Activated T-helper 1 cell treated with Interleukin-2 at 50 U/mL for 16 hours (primary cell): ENCODE results near the gene SNX32.
A peak's percentile ranks its signal among the peaks of the same experiment; 100 is the strongest.

Experiments
- DNase-seq: peaks from one replicate; pipeline ENCODE4 v3.0.0-alpha.2; 2020; ENCODE audit warnings: low read depth

The SNX32 gene

DNA sequence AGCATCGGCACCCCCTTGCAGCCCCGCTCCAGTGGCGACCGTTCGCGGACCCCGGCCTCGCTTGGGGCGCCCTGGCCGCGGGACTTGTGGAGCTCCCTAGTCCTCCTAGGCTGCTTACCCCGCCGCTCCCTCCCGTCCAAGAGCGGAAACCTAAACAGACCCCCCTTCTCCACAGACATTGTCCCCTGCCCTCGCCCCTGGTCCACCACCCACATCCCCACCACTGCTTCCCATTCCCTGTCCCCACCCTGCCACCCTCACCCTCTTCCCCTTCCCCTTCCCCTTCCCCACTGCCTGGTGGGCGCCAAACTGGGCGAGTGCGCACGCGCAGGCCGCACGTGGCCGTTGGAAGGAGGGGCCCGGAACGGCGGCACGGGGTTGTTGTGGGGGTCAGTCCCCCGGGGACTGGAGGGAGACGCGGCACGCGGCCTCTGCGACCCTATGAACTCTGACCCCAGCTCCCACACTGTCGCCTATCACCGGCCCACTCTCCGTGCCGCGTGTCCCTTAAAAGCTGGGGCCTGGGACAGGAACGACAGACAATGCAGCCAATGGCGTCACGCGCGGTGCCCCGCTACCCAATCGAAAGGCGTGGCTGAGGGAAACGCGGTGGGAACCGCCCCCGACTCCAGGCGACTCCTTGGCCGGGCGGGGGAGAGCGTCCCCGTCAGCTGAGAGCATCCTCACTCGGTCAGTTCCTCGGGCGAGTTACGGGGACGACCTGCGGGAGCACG lies at the start of gene SNX32:
SNX32 (plus strand) TSS at position 667 of the 734 bp plus-strand sequence. CDS start 103 bp downstream, outside the sequence.
- DNase-seq: peak; percentile 87

DNA sequence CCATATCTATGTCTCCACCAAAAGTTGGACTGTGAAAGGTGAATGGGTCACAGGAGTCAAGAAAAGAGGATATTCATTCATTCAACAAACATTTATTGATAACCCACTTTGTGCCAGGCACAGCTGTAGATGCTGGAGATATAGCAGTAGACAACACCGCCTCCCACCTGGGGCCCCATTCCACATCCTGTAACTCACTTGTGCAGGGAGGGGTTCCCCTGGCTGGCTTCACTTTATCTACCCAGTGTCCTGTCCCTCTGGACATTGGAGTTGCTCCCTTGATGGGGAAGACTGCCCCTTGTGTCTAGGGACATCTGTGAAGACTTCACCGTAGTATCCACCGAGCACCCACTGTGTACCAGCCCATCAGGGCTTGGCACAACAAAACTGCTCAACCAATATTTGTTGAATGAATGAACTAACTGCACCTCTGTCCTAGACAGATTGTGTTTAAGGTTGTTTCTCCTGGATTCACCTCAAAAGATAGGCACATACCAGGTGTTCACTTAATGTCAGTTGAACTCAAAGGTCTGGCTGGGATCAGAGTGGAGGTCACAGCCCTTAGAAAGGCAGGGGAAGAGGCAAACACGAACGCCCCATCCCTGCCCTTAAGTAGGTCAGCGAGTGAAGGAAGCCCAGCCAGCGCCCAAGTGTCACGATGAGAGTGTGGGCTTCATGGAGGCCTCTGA lies 48.3 kb upstream of the SNX32 start:
- no peak for DNase-seq

DNA sequence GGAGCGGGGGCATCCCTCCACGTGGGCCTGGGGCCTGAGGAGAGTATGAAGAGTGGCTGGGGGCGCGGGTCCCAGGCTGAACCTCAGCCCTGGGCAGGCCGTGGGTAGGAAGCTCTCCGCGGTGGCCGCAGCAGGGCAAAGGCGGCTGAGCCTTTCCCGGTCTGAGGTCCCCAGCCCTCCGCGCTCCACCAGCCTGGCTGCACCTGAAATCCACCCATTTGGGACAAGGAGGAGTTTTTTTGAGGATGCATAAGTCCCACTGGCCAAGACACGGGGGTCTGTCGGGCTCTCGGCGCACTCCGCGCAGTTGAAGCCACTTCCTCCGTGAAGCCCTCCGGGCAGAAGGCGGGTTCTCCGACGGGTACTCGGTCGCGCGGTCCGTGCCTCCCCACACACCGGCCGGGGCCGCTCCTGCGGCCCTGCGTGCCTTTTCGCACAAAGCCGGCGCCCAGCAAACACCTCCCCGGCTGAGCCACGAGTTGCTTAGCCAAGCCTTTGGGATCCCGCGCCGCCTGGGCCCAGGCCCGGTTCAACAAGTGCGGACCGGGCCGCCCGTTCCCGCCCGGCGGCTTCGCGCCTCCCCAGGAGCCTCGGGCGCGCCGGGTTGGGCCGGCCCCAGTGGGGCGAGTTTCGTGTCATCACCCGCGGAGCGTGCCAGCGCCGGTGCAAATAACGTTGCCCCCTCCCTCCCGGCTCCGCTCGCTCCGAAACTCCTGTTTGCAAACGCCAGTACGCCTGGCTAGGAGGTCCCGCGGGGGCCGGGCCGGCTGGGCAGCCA lies 47.6 kb upstream of the SNX32 start:
- no peak for DNase-seq

GRCh38 chr11:65786786-65787636 lies 46.8 kb upstream of the SNX32 start, which contains the start of gene OVOL1:
Gene OVOL1, plus strand, starts transcription at chr11:65787063. Its CDS starts 311 bp downstream, at chr11:65787374.
- no peak for DNase-seq

GRCh38 chr11:65787649-65788622 lies 45.8 kb upstream of the SNX32 start:
- DNase-seq: no peak

GRCh38 chr11:65788821-65789220 lies 44.9 kb upstream of the SNX32 start:
- DNase-seq: no peak

- DNase-seq: no peak
Measured at GRCh38 chr11:65789230-65790103, 44.3 kb upstream of the SNX32 start.

DNA sequence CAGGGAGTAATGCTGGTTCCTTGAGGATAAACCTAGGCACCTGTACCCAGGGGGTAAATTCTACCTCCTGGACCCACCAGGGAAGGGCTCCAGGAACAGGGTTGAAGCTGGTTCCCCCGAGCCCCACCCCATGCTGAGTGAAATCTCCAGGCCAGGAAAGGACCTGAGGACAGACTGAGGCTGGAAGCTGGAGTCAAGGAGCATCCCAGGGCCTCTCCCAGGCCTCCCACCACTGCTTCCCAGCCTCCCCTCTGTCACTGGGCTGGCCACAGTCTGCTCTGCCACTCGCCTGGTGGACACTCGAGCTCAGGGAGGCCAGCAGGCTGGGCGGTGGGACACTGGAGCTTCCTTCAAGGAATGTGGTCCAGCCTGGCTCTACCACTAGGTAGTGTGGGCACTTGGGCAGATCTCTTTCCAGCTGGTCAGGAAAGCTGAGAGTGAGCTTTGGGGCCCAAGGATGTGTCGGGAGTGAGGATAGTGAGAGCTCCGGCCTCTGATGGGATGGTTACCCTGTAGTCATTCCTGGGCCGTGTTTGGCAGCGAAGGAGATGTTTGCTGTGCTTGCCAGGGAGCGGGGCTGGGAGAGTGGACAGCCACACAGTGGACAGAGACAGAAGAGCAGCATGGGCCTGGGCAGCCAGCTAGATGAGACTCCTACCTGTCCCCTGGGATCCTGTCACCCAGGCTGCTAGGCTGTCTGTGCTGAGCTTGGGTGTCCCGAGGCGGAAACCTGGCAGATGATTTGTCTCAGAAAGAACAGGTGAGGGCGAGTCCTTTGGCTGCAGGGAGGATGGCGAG lies 43.5 kb upstream of the SNX32 start:
- no peak for DNase-seq

- DNase-seq: no peak
Measured at GRCh38 chr11:65790902-65791650, 42.7 kb upstream of the SNX32 start.

DNA sequence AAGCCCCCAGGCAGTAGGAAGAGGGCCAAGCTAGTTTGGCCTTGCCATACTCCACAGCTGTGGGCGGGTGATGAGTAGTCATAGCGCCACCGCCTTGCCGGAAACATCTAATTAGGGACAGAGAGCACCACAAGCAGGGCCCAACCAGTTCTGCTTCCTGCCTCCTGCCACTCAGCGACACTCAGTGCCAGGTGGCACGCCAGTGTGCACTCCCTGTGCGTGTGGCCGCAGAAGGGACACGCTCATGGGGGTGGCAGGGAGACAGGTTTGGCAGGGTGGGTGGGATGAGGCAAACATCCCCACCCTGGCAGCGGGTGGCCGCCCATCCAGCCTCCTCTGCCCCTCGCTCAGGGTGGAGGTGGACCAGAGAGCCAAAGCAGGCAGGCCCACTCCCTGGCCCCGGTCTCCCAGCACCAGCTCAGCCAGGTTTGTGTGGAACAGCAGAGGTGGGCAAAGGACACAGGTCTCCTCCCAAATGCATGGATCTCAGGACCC lies 42.0 kb upstream of the SNX32 start:
- peak; percentile 34 for DNase-seq

DNA sequence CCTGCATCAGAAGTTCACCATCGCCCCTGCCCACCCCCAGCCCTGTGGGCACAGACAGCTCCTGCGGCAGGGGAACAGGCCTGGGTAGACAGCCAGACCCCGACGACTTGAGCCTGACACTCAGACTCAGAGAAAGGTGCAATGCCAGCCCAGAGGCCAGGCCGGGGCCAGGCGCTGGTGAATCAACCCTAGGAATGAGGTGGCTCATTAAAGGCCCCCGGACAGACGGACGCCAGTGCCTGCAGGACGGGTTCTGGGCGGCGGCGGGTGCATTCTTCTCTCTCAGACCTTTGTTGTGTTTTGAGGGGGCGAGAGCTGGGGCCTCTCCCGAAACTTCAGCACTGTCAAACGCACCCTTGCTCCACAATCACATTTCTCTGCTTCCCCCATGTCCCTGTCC lies 41.3 kb upstream of the SNX32 start:
- no peak for DNase-seq

GRCh38 chr11:65793144-65793581 lies 40.6 kb upstream of the SNX32 start:
- no peak for DNase-seq

GRCh38 chr11:65793625-65794400 lies 40.0 kb upstream of the SNX32 start:
- no peak for DNase-seq

GRCh38 chr11:65794570-65795510 lies 38.9 kb upstream of the SNX32 start:
- no peak for DNase-seq

DNA sequence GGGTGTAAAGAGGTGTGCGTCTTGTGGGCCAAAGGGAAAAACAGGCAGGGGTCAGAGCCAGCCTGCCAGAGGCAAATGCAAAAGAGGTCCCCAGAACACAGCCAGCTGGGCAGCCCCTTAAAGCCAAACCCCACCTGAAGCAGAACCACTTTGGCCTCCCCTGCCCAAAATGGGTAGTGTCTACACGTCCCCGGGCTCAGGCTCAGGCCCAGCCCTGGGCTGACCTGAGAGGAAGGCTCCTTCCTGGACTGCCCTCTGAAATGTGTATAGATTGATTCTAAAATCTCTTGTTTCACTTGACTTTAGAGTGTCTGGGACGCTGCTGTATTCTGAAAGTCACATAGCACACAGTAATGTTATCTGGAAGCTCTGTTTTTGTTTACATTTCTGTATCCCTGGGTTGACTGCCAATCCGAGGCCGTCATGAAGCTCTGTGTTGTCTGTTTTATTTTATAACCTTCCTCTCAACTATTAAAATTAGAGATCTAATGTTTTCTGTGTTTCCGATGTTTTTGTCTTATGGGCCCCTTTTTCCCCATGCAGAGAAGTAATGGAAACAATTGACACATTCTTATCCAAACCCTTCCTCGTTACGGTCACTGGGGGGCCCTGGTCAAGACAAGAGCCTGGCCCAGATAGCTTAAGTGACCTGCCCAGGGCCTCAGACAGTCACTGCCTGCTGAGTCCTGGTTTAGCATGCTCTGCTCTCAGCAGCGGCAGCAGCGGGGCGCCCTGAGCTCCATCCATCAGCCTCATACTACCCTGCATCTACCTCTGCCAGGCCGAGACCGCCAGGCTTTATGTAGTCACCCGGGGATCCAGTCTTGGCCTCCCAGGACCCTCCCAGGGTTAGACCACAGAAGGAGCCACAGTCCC lies 36.8 kb upstream of the SNX32 start:
- no peak for DNase-seq
